ENCODE results near the gene CDKL2. TPM values are rescaled to one million over a fixed set of nuclear protein-coding genes. Genes with fewer than 3 reads are reported as not detected.

The CDKL2 gene
- total and polyA plus RNA-seq, 2 donors (not counting 1 experiment from before 2014, with no cell fraction given), result 0.40 to 2.3 TPM

- TF ChIP-seq EZH2 (IDR thresholded peaks at IDR 0.05; ENCODE audit: low read length, missing control alignments) (no peak), CTCF (conservative IDR thresholded peaks at IDR 0.05 in 1 of 2, IDR thresholded peaks at IDR 0.05 in 1 of 2; ENCODE audit: low read depth in 1 of 2, low read length in 2 of 2) (no peak)
- Histone ChIP-seq H3K36me3 (ENCODE audit: control insufficient read depth, insufficient read depth, low read length) (peaks cover 10% of the 10 kb centered on the region), H3K9ac (ENCODE audit: insufficient read depth, low read length) (no peak overlapping the region), H3K27me3 (ENCODE audit: control insufficient read depth, insufficient read depth, low read length) (no peaks in the 10 kb centered on the region), H3K9me3 (ENCODE audit: control insufficient read depth, insufficient read depth, low read depth, low read length) (no peaks in the 10 kb centered on the region), H3K27ac (ENCODE audit: insufficient read depth, low read length) (no peak overlapping the region), H4K20me1 (ENCODE audit: control insufficient read depth, extremely low read depth, insufficient read depth, low read length) (no peaks in the 10 kb centered on the region), H3K4me1 (ENCODE audit: control insufficient read depth, extremely low read depth, insufficient read depth, low read length) (peaks cover 10% of the 10 kb centered on the region), H2AFZ (ENCODE audit: low read length) (no peak overlapping the region), H3K4me2 (ENCODE audit: extremely low read depth, insufficient read depth, low read length) (no peak overlapping the region), H3K79me2 (ENCODE audit: control insufficient read depth, insufficient read depth, low read length) (peaks cover 19% of the 10 kb centered on the region), H3K4me3 (replicated peaks in 1 of 4; ENCODE audit: control extremely low read depth in 1 of 4, insufficient read depth in 1 of 4, low read depth in 3 of 4, low read length in 4 of 4) (no peak overlapping the region)
- DNase-seq (ENCODE audit: low read depth in 2 of 2), result no peak
Observed at GRCh38 chr4:75655562-75655961, 25.2 kb upstream of the CDKL2 start.

- Histone ChIP-seq H3K4me3 (replicated peaks in 1 of 4; ENCODE audit: control extremely low read depth in 1 of 4, insufficient read depth in 1 of 4, low read depth in 3 of 4, low read length in 4 of 4) (no peak overlapping the region), H4K20me1 (ENCODE audit: control insufficient read depth, extremely low read depth, insufficient read depth, low read length) (no peaks in the 10 kb centered on the region), H3K9ac (ENCODE audit: insufficient read depth, low read length) (no peak overlapping the region), H3K79me2 (ENCODE audit: control insufficient read depth, insufficient read depth, low read length) (peaks cover 14% of the 10 kb centered on the region), H2AFZ (ENCODE audit: low read length) (no peak overlapping the region), H3K27ac (ENCODE audit: insufficient read depth, low read length) (no peak overlapping the region), H3K9me3 (ENCODE audit: control insufficient read depth, insufficient read depth, low read depth, low read length) (no peaks in the 10 kb centered on the region), H3K4me1 (ENCODE audit: control insufficient read depth, extremely low read depth, insufficient read depth, low read length) (peaks cover 10% of the 10 kb centered on the region), H3K4me2 (ENCODE audit: extremely low read depth, insufficient read depth, low read length) (no peak overlapping the region), H3K27me3 (ENCODE audit: control insufficient read depth, insufficient read depth, low read length) (no peaks in the 10 kb centered on the region), H3K36me3 (ENCODE audit: control insufficient read depth, insufficient read depth, low read length) (peaks cover 10% of the 10 kb centered on the region)
- no peak for TF ChIP-seq CTCF (conservative IDR thresholded peaks at IDR 0.05 in 1 of 2, IDR thresholded peaks at IDR 0.05 in 1 of 2; ENCODE audit: low read depth in 1 of 2, low read length in 2 of 2)
- no peak for TF ChIP-seq EZH2 (IDR thresholded peaks at IDR 0.05; ENCODE audit: low read length, missing control alignments)
- DNase-seq (ENCODE audit: low read depth in 2 of 2), result peak in 1 of 2 donors; percentile 30
Observed at GRCh38 chr4:75654905-75655304, 24.6 kb upstream of the CDKL2 start.

GRCh38 chr4:75653845-75654503 lies 23.6 kb upstream of the CDKL2 start:
- Histone ChIP-seq H3K9me3 (ENCODE audit: control insufficient read depth, insufficient read depth, low read depth, low read length) (no peaks in the 10 kb centered on the region), H3K27me3 (ENCODE audit: control insufficient read depth, insufficient read depth, low read length) (no peaks in the 10 kb centered on the region), H3K27ac (ENCODE audit: insufficient read depth, low read length) (no peak overlapping the region), H3K36me3 (ENCODE audit: control insufficient read depth, insufficient read depth, low read length) (peaks cover 10% of the 10 kb centered on the region), H3K79me2 (ENCODE audit: control insufficient read depth, insufficient read depth, low read length) (peaks cover 14% of the 10 kb centered on the region), H3K4me2 (ENCODE audit: extremely low read depth, insufficient read depth, low read length) (no peak overlapping the region), H4K20me1 (ENCODE audit: control insufficient read depth, extremely low read depth, insufficient read depth, low read length) (no peaks in the 10 kb centered on the region), H2AFZ (ENCODE audit: low read length) (no peak overlapping the region), H3K4me3 (replicated peaks in 1 of 4; ENCODE audit: control extremely low read depth in 1 of 4, insufficient read depth in 1 of 4, low read depth in 3 of 4, low read length in 4 of 4) (no peak overlapping the region), H3K4me1 (ENCODE audit: control insufficient read depth, extremely low read depth, insufficient read depth, low read length) (peaks cover 3% of the 10 kb centered on the region), H3K9ac (ENCODE audit: insufficient read depth, low read length) (no peak overlapping the region)
- TF ChIP-seq EZH2 (IDR thresholded peaks at IDR 0.05; ENCODE audit: low read length, missing control alignments), result no peak
- peak; percentile 54 for TF ChIP-seq CTCF (conservative IDR thresholded peaks at IDR 0.05 in 1 of 2, IDR thresholded peaks at IDR 0.05 in 1 of 2; ENCODE audit: low read depth in 1 of 2, low read length in 2 of 2)
- DNase-seq (ENCODE audit: low read depth in 2 of 2), result peak; percentile 44 to 48
